COLO829 (cell line): Measurements from ENCODE around the gene LRRC23.
"Not testable (repeated sequence)": the region's sequence is repeated elsewhere in the genome, so short reads cannot be mapped to it uniquely, and the experiment has no call there.

ENCODE experiments used
- DNase-seq: peaks from one replicate; pipeline ENCODE4 v3.0.0; 2012; ENCODE audit warnings: low spot score

Gene LRRC23, protein sequence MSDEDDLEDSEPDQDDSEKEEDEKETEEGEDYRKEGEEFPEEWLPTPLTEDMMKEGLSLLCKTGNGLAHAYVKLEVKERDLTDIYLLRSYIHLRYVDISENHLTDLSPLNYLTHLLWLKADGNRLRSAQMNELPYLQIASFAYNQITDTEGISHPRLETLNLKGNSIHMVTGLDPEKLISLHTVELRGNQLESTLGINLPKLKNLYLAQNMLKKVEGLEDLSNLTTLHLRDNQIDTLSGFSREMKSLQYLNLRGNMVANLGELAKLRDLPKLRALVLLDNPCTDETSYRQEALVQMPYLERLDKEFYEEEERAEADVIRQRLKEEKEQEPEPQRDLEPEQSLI

GRCh38 chr12:6904280-6905276, at the start of gene LRRC23:
LRRC23 (plus strand) TSS chr12:6904822; CDS start chr12:6905634, 812 bp downstream.
- peak; percentile 99 for DNase-seq

DNA sequence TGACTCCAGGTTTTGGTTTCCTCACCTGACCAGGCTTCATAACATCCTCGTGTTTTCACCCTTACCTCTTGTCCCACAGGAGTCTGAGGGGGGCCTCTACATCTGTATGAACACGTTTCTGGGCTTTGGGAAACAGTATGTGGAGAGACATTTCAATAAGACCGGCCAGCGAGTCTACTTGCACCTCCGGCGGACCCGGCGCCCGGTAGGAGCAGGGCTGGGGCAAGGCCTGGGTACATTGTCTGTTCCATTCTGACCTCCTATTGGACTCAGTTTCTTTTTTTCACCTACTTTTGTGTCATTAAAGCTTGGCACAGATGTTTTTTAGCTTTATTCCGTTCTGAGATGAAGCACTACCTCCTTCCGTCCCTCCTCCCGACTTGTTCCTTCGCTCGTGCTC, 49.3 kb upstream of the LRRC23 start:
- DNase-seq: no peak

DNA sequence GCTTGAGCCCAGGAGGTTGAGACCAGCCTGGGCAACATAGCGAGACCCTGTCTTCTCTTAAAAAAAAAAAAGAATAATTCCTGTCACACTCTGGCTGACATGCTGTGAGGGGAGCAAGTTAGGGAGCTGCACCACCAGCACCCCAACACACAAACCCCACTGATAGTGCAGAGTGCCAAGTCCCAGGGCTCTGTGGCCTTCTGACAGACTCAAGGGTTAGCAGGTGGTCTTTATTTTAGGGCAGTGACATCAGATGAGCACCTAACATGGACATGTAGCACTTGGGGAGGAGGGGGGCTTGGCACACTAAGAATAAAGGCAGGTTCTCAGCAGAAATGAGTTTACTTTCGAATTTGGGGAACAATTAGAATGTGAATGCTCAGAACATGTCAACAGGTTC, 45.8 kb upstream of the LRRC23 start:
- no peak for DNase-seq

DNA sequence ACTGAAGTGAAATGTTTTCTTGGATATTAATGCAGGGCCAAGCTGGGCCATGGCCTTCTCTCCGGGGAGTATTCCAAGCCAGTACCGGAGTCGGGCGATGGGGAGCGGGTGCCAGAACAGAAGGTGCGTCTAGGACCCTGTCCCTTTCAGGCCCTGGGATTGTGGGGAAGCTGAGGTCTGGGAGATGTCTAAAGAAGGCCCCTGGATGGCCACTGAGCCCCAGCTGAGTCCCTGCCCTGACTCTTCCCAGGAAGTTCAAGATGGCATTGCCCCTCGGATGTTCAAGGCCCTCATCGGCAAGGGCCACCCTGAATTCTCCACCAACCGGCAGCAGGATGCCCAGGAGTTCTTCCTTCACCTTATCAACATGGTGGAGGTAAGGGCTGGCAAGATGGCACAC, 44.5 kb upstream of the LRRC23 start:
- no peak for DNase-seq

- no peak for DNase-seq
Observed at GRCh38 chr12:6860942-6861341, 43.7 kb upstream of the LRRC23 start.

GRCh38 chr12:6861391-6861790, 43.2 kb upstream of the LRRC23 start:
- no peak for DNase-seq

- no peak for DNase-seq
Observed at GRCh38 chr12:6863033-6863432, 41.6 kb upstream of the LRRC23 start.

- DNase-seq: no peak
Observed at GRCh38 chr12:6863586-6864321, 40.9 kb upstream of the LRRC23 start.

DNA sequence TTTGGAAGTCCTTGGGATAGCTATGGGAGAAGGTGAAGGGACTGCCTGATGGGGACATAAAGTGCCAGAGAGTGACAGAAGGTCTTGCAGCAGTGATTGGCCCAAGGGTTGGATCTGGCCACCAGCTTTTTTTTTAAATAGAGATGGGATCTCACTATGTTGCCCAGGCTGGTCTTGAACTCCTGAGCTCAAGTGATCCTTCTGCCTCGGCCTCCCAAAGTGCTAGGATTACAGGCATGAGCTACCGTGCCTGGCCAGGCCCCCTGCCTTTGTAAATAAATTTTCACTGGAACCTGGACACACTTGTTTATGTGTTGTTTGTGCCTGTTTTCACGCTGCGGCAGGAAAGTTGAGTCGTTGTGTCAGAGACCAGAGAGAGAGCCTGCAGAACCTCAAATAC, 39.3 kb upstream of the LRRC23 start:
- not testable (repeated sequence) for DNase-seq

DNA sequence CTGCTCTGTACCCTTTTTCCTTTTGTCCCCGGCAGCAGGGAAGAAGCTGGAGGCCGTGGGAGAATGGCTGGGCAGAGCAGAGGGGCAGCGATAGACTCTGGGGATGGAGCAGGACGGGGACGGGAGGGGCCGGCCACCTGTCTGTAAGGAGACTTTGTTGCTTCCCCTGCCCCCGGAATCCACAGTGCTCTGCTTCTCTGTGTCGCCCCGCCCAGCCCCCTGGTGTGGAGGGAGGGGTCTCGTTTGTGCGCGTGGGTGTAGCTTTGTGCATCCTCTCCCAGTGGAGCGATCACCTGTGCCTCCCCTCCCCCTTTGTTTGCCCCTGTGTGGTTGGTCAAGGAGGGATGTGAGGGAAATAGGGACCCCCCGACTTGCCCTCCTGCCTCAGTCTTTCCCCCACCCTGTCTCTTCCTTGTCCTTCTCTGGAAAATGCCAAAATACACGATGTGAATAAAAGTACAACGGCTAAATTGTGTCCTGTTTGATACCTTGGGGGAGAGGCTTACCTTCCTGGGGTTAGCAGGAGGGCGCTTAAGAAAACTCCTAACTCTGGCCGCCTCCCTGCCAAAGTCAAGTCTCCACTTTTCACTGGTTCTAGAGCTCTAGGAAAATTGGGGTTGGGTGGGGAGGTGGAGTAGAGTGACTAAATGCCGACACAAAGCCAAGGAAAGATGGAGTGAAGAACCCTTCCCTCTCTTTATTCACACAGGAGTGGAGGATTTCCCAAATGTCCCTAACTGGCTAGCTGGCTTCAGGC, 38.3 kb upstream of the LRRC23 start:
- no peak for DNase-seq

GRCh38 chr12:6866920-6867412, 37.7 kb upstream of the LRRC23 start:
- no peak for DNase-seq

DNA sequence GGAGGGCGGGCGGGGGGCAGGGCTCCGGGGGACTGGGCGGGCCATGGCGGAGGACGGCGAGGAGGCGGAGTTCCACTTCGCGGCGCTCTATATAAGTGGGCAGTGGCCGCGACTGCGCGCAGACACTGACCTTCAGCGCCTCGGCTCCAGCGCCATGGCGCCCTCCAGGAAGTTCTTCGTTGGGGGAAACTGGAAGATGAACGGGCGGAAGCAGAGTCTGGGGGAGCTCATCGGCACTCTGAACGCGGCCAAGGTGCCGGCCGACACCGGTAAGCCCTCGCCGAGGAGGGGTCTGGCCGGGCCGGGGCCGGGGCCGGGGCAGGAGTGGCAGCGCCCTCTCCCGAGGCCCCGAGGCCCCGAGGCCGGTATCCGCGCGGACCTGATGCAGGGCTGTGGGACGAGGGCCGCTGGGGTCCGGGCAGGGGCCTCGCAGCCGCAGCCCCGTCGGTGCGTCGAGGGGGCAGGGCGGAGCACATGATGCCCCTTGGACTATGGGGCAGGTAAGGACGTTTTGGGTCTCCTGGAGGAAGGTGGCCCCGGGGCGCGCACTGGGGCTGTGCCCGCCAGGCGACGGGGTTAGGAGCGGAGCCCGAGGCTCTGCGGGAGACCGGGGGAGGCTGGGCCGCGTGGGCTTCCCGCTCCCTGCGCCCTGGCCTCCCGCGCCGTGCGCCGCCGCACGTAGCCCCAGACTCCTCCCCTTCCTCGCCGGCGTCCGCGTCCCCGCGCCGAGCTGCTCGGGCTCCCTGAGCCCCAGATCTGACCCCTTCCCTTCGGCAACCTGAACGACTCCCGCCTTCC, 37.0 kb upstream of the LRRC23 start, which contains the start of gene TPI1:
Gene TPI1 (plus strand): TSS at position 119 of the 798 bp plus-strand sequence. CDS start 36 bp downstream, at position 155.
- DNase-seq: peak; percentile 85

DNA sequence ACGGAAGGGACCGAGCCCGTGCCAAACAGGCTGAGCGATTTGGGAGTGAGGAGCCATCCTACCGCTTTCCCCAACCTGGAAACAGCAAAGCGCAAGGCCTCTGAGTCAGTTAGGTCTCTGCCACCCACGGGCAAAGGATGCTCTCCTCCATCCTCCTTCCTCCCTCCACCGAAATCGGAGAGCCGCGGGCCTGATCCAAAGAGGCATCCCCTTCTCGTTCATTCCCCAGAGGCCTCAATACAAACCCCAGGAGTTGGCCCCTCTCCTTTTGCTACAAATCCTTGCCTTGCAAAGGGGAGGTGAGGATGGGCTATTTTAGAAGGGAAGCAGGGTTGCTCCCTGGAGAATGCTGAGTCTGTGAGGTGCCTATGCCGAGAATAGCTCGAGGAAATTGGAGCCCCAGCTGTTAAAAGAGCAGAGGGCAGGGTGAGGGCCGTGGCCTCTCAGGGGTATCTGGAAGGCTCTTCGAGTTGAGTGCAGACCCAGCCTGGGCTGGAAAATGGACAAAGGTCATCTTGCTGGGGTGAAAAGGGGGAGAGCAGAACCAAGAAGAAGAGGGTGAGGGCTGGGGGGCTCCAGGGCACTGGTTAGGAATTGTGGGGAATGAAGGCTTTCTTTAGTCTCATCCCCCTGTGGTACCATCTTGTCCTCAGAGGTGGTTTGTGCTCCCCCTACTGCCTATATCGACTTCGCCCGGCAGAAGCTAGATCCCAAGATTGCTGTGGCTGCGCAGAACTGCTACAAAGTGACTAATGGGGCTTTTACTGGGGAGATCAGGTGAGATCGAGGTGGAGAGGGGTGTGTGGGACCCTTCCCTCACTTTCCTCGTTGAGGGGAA, 36.2 kb upstream of the LRRC23 start:
- no peak for DNase-seq

GRCh38 chr12:6869049-6870021, 35.3 kb upstream of the LRRC23 start:
- DNase-seq: peak; percentile 69

DNA sequence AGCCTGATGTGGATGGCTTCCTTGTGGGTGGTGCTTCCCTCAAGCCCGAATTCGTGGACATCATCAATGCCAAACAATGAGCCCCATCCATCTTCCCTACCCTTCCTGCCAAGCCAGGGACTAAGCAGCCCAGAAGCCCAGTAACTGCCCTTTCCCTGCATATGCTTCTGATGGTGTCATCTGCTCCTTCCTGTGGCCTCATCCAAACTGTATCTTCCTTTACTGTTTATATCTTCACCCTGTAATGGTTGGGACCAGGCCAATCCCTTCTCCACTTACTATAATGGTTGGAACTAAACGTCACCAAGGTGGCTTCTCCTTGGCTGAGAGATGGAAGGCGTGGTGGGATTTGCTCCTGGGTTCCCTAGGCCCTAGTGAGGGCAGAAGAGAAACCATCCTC, 34.3 kb upstream of the LRRC23 start:
- DNase-seq: not testable (repeated sequence)

DNA sequence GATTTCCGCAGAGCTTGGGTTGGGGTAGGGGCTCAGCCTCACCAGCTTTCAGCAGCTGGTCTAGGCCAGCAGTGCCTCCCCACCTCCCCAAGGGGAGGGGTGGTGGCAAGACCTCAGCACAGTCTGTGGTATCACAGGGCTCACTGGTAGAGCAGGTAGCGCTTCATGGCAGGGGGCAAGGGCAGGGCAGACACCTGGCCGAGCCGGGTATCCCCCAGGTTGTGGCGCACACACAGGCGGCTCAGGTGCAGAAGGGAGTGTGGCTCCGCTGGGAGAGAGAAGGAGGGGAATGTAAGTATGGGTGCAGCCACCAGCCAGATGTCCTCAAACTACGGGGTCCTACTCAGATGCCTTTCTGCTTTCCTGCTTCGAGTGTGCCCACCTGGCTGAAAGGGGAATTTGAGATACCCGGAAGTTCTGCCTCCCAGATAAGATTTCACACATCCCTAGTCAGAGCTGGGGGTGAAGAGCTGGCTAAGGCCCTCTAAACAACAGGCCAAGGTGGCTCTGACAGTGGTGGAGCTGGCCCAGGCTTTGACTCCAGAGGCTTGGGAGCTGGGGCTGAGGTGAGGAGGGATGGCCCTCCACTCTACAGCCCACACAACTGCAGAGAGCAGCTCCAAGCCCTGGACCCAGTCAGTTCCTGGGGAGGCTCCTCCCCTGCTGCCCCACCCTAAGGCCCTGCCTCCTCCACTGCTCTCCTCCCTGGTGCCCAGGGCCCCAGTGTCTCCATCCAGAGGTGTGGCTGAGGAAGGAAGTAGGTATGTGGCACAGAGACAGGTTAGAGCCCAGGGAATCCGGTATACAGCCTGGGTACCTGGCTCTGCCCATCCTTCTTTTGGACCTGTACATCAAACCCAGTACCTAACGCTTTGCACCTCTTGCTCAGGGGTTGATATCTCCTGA, 33.3 kb upstream of the LRRC23 start:
- DNase-seq: no peak
